GM12892 (cell line): ENCODE measurements around the gene ACCSL.
A peak's percentile ranks its signal among the peaks of the same experiment; 100 is the strongest.

Experiments
- DNase-seq: peaks from one replicate; pipeline ENCODE4 v3.0.0; 2011; ENCODE audit not compliant: insufficient read length
- FAIRE-seq: peaks from 2 replicates; lab custom pipeline; 2011; peaks lifted over from hg19 to GRCh38; lab: Jason Lieb, UNC
- POLR2A ChIP-seq: IDR thresholded peaks from 2 replicates; pipeline ENCODE4 v1.6.1; 2011; ENCODE audit warnings: low read depth, low read length, control low read depth
- POLR2AphosphoS5 ChIP-seq: IDR thresholded peaks from 2 replicates; pipeline ENCODE4 v1.6.1; 2011; ENCODE audit warnings: low read depth, low read length, control low read depth
- TAF1 ChIP-seq: IDR thresholded peaks from 2 replicates; pipeline ENCODE4 v1.6.1; 2011; ENCODE audit warnings: low read depth, mild to moderate bottlenecking, control low read depth, low read length, borderline replicate concordance

ACCSL gene

DNA sequence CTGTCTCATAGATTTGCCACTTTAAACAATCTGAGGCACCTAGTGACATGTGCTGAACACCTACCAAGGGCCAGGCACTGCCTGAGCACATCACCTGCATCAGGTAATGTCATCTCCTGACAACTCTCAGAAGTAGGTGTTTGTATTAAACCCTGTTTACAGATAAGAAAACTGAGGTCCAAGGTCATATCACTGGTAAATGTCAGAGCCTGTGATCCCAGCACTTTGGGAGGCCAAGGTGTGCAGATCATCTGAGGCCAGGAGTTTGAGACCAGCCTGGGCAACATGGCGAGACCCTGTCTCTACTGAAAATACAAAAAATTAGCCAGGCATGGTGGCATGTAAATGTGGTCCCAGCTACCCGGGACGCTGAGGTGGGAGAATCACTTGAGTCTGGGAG is 39.1 kb upstream of the ACCSL start:
- no peak for FAIRE-seq
- TF ChIP-seq POLR2AphosphoS5 (no peak), TAF1 (no peak), POLR2A (no peak)

DNA sequence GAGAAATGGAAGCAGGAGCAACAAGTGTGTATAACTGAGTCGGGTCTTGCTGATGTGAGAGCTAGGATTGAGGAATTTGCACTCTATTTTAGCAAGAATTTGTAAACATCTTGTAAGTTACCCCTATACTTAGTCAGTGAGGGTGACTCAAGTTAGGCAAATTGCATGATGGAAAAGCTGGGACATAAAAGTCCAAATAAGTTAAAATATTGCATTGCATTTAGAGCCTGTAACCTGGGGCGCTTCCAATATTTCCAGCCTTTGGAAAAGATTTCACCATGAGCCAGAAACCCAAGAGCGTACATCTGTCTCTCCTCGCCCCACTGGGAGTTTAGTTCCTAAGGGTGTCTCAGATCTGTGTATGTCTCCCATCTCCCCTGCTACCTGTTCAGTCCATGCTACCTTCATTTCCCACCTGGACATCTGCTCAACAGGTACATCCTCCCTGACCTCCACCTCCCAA is 37.0 kb upstream of the ACCSL start:
- FAIRE-seq (no peak), DNase-seq (no peak)
- no peak for TF ChIP-seq POLR2AphosphoS5
- TF ChIP-seq TAF1: no peak
- no peak for TF ChIP-seq POLR2A

More for the DNA sequence above, 39.1 kb upstream of the ACCSL start:
- no peak for DNase-seq

DNA sequence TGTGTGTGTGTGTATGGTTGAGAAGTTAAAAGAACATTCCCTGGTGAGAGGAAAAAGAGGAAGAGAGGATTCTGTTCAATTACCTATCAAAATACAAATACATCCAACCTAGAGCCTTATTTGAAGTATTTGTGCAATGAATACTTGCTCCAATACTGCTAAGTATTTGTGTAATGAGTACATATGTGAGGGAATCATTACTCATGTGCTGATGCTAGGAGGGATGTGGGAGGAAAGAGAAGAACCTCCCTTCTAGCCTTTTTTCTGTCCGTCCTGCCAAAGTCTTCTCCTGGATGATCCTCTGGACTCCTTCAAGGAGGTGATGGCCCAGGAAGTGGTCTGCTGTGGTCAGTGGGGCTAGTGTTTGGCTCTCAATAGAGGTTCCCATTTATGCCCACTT is 36.0 kb upstream of the ACCSL start:
- FAIRE-seq (no peak), DNase-seq (no peak)

DNA sequence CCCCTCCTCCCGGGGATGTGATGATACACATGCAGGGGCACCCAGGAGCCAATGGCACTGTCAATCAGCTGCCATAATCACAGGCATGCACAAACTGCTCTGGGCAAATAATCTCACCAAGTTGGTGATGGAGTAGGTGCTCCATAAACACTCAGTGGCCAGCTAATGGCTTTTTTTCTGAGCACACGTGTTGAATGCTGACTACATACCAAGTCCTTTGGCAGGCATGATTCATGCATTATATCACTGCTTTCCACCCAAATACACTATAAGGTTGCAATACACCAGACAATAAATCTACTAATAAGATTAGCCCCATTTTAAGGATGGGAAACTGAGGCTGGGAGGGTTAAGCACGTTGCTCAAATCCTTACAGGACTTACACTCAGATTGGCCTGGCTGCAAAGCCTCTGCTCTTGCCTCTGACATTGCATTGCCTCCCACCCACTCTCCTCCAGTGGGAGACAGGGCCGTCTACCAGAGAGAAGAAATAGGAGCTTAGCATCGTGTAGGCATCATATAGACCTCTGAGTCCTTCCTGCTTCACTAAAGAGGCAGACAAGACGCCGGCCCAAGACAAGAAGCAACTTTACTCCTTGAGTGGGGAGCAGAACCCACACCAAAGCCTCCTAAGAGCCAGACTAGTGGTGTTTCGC is 32.7 kb upstream of the ACCSL start:
- no peak for TF ChIP-seq POLR2AphosphoS5
- no peak for TF ChIP-seq TAF1
- TF ChIP-seq POLR2A: no peak
- no peak for DNase-seq
- no peak for FAIRE-seq

More for the DNA sequence above, 36.0 kb upstream of the ACCSL start:
- TF ChIP-seq POLR2AphosphoS5: no peak
- no peak for TF ChIP-seq POLR2A
- TF ChIP-seq TAF1: no peak

DNA sequence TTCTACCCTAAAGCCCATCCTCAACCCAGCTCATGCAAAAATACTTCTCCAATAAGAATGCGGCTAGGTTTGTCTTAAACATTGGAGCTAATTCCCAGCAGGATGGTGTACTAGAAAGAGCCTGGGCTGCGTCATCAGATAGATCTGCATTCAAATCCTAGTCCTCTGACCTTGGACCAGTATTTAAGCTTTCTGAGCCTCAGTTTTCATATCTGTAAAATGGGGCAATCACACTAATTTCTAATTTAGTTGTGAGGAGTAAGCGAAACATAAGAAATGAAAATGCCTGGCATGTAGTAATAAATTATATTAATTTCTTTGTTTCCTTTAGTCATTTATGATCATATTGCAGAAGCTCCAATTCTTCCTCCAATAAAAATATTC is 32.2 kb upstream of the ACCSL start:
- FAIRE-seq (no peak), DNase-seq (no peak)
- TF ChIP-seq POLR2AphosphoS5 (no peak), POLR2A (no peak), TAF1 (no peak)

DNA sequence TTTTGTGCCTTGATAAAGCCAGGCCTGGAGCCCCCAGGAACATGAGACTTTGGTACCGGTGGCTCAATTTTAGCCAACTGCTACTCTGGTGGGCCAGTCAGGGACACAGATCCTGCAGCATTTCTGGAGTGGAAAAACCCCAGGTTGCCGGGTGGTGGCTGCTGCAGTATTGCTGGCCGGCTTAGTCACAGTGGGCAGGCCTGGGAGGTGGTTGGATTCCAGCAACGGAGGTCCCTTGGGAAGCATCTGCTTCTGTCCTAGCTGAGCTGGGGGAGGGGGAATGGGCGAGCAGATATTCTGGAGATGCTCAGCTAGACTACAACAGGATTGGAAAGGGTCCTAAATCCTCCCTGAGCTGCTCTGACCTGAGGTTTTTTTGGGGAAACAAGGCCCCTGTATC is 31.6 kb upstream of the ACCSL start:
- no peak for DNase-seq
- no peak for TF ChIP-seq POLR2AphosphoS5
- TF ChIP-seq TAF1: no peak
- no peak for TF ChIP-seq POLR2A
- FAIRE-seq: peak; percentile 9

DNA sequence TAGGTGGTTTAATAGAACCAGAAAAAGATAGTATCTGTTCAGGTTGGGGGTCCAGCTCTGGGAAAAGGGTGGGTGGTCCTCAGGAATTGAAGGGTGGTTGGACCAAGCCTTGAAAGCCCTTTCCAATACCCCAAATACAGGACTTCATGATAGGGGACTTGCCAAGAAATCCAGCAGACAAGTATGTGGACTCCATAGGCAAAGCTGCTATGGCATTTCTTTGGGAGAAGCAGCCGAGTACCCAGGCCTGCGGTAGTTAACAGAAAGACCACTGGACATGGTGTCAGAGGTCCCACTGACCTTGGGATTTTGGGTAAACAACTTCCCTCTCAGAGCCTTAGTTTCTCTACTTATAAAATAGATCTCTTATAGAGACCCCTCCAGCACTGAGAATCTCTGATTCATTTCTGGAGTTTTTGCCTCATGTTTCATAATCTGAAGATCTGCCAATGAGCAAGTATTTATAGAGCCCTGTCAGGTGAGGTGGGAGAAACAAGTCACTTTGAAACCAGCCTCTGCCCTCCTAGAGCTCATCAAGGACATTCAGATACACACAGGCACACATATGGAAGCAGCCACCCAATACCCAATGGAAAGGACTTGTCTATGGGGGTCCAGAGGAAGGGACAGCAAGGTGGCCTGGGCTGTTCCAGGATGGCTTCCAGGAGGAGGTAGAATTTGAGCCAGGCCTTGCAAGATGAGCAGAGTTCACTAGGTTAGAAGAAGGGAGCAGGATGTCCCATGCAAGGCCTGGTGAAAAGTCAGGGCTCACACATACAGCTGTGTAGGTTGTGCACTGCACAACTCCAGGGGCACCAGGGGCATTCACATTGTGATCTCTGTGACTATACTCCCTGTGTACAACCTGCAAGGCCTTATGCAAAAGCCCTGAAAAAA is 31.0 kb upstream of the ACCSL start:
- DNase-seq (no peak), FAIRE-seq (no peak)
- TF ChIP-seq POLR2AphosphoS5 (no peak), POLR2A (no peak), TAF1 (no peak)

DNA sequence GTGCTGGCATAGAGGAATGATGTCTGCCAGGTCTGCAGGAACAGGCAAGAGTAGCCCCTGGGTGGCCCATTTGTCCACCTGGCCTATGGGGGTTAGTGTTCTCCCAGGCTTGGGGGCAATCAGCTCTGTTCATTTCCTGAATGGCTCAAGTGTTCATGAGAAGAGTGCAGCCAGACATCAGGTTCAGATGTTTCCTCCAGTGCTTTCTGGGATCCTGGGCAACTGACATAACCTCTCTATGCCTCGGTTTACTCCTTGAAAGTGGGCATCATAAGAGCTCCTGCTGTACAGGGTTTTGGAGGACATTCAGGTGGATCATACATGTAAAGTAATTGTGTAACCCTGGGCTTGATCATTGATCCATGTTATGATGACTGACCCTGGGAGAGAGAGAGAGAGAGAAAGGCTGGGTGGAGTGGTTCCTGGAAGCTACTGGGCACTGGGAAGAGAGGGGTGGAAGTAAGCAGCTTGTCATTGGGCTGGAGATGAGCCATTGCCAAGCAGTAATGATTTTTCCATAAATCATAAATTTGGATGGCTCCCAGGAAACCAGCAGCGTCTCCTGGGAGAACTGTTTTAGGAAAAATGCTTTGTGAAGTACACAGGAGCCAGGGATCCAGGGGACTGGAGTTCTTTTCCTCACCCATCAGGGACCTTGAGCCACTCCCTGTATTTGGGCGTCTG is 30.2 kb upstream of the ACCSL start:
- FAIRE-seq (peak; percentile 50), DNase-seq (no peak)
- TF ChIP-seq POLR2A (no peak), POLR2AphosphoS5 (no peak), TAF1 (no peak)

DNA sequence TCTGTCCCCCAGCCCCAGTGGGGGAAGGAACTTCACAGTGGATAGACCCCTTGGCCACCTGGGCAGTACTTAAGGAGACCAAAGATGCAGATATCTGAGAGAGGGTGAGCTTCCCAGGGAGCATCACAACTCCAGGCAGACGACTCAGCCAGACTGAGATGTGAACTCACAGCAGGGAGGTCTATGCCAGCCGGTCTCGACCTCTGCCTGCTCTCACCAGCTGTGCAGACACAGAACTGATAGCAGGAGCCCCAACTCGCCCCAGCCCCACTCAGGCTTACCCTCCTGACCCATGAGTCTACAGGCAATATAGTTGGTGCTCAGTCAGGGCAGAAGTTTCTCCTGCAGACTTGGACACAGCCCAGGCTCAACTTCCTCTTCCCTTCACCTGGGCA is 29.7 kb upstream of the ACCSL start:
- no peak for DNase-seq
- no peak for FAIRE-seq
- TF ChIP-seq POLR2A: no peak
- TF ChIP-seq POLR2AphosphoS5: no peak
- no peak for TF ChIP-seq TAF1

DNA sequence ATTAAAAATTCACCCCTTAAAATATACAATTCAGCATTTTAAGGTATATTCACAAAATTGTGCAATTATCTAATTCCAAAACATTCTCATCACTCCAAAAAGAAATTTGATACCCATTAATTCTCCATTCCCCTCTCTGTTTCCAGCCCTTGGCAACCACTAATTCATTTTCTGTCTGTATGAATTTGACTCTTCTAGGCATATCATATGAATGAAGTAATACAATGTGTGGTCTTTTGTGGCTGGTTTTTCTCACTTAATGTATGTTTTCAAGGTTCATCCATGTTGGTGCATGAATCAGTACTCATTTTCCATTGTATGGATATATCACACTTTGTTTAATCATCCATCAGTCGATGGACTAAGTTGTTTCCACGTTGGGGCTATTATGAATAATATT is 29.0 kb upstream of the ACCSL start:
- no peak for DNase-seq
- no peak for FAIRE-seq
- no peak for TF ChIP-seq POLR2AphosphoS5
- no peak for TF ChIP-seq POLR2A
- TF ChIP-seq TAF1: no peak

DNA sequence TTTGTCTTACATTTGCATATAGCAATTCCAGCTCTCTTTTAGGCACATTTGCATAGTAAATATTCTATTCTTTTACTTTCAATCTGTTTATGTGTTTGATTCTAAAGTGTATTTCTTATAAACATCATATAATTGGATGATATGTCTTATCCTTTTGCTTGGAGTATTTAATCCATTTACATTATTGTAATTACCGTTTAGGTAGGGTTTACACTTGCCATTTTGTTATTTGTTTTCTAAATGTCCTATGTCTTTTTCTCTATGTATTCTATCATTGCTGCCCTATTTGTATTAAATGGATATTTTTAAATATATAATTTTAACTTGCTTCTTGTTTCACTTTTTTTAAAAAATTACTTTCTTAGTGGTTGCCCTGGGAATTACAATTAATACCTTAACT is 22.8 kb upstream of the ACCSL start:
- DNase-seq: no peak
- TF ChIP-seq POLR2AphosphoS5 (no peak), POLR2A (no peak), TAF1 (no peak)
- FAIRE-seq: no peak

DNA sequence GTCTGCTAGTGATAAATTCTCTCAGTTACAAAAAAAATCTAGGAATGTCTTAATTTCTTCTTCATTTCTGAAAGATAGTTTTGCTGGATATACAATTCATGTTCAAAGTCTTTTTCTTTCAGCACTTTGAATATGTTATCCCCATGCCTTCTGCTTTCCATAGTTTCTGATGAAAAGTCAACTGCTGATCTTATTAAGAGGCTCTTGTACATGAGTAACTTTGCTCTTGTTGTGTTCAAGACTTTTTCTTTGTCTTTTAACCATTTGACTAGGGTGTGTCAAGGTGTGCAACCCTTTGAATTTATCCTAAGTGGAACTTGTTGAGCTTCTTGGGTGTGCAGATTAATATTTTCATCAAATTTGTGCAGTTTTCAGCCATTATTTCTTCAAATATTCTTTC is 22.1 kb upstream of the ACCSL start:
- no peak for DNase-seq
- FAIRE-seq: no peak
- no peak for TF ChIP-seq TAF1
- TF ChIP-seq POLR2AphosphoS5: no peak
- TF ChIP-seq POLR2A: no peak

DNA sequence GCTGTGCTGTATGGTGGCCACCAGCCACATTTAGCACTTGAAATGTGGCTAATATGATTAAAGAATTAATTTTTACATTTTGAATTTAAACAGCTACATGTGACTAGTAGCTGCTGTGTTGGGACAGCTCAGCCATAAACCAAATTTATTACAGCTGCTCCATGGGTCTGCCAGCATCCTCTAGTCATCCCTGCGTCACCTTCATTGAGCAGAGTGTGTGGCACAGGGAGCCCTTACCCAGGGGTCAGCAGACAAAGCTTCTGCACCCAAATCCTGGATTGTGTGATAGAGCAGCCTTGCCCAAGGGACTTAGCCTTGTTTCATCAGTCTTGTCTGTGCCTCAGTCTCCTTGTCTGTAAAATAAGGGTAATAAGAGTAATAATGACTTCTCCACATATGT is 19.4 kb upstream of the ACCSL start:
- DNase-seq (no peak), FAIRE-seq (no peak)
- TF ChIP-seq POLR2AphosphoS5: no peak
- no peak for TF ChIP-seq TAF1
- TF ChIP-seq POLR2A: no peak
